HG03095 (cell line): ENCODE results near the gene KAZN.
"Not testable (repeated sequence)": the region's sequence is repeated elsewhere in the genome, so short reads cannot be mapped to it uniquely, and the experiment has no call there.

Experiments
- ATAC-seq: cut with Tn5 transposase; IDR thresholded peaks from one replicate; pipeline ENCODE4 v1.9.1; 2021; ENCODE audit warnings: moderate library complexity; ENCODE audit not compliant: unreplicated experiment

The KAZN gene

GRCh38 chr1:14962407-14962806 lies 363.9 kb downstream of the KAZN start:
- ATAC-seq = no peak

- ATAC-seq = not testable (repeated sequence)
Measured at GRCh38 chr1:14963791-14964710, 365.6 kb downstream of the KAZN start.

- no peak for ATAC-seq
Measured at GRCh38 chr1:14964711-14965055, 366.2 kb downstream of the KAZN start.

GRCh38 chr1:14968251-14968851 lies 369.9 kb downstream of the KAZN start:
- no peak for ATAC-seq

- ATAC-seq = no peak
Measured at GRCh38 chr1:14969006-14969405, 370.5 kb downstream of the KAZN start.

GRCh38 chr1:14970115-14970798 lies 371.8 kb downstream of the KAZN start:
- no peak for ATAC-seq

GRCh38 chr1:14970799-14971141 lies 372.3 kb downstream of the KAZN start:
- no peak for ATAC-seq

GRCh38 chr1:14971221-14971620 lies 372.7 kb downstream of the KAZN start:
- ATAC-seq = no peak

- ATAC-seq = no peak
Measured at GRCh38 chr1:14972107-14972506, 373.6 kb downstream of the KAZN start.

- ATAC-seq = no peak
Measured at GRCh38 chr1:14973773-14974172, 375.3 kb downstream of the KAZN start.

GRCh38 chr1:14974361-14974760 lies 375.9 kb downstream of the KAZN start:
- no peak for ATAC-seq

- no peak for ATAC-seq
Measured at GRCh38 chr1:14975119-14975518, 376.6 kb downstream of the KAZN start.

GRCh38 chr1:14976256-14976655 lies 377.8 kb downstream of the KAZN start:
- no peak for ATAC-seq

- ATAC-seq = no peak
Measured at GRCh38 chr1:14977338-14977931, 378.9 kb downstream of the KAZN start.

- ATAC-seq = no peak
Measured at GRCh38 chr1:14980621-14981218, 382.2 kb downstream of the KAZN start.

- no peak for ATAC-seq
Measured at GRCh38 chr1:14982029-14982428, 383.5 kb downstream of the KAZN start.

GRCh38 chr1:14983277-14983676 lies 384.8 kb downstream of the KAZN start:
- no peak for ATAC-seq

- no peak for ATAC-seq
Measured at GRCh38 chr1:14986168-14986567, 387.7 kb downstream of the KAZN start.

GRCh38 chr1:14987829-14988603 lies 389.5 kb downstream of the KAZN start:
- no peak for ATAC-seq

- no peak for ATAC-seq
Measured at GRCh38 chr1:14988636-14989035, 390.2 kb downstream of the KAZN start.
